H7 (cell line): ENCODE results near the gene TIMM44. TPM values are rescaled to one million over a fixed set of nuclear protein-coding genes. Genes with fewer than 3 reads are reported as not detected.

Experiments
- DNase-seq: peaks from one replicate; pipeline ENCODE4 v3.0.0; 2012
- H3K27me3 ChIP-seq: 2 replicates; pipeline ENCODE4 v1.6.0; 2011; ENCODE audit warnings: mild to moderate bottlenecking, low read length; ENCODE audit not compliant: control insufficient read depth, insufficient read depth
- H3K36me3 ChIP-seq: replicated peaks from 2 replicates; pipeline ENCODE4 v1.5.1; 2011; ENCODE audit warnings: low read length; ENCODE audit not compliant: control insufficient read depth, insufficient read depth
- H3K4me3 ChIP-seq: 2 replicates; pipeline ENCODE4 v1.5.1; 2011; ENCODE audit warnings: low read depth, mild to moderate bottlenecking, control low read depth, low read length, moderate library complexity; ENCODE audit not compliant: insufficient read depth
- total RNA-seq: library from RNA; depleted of rRNA; stranded (reverse); fragments of >200 nt; shearing (Covaris generic); gene quantifications from 2 replicates; pipeline ENCODE4 v1.2.3, GENCODE V29; 2014

The TIMM44 gene
- total RNA-seq, 1 experiment from 2014 or later: 131 TPM

GRCh38 chr19:7980635-7981121 lies 37.2 kb upstream of the TIMM44 start:
- Histone ChIP-seq H3K4me3 (no peak overlapping the region), H3K27me3 (no peaks in the 10 kb centered on the region), H3K36me3 (peaks cover 48% of the 10 kb centered on the region)
- no peak for DNase-seq

- peaks cover 46% of the 10 kb centered on the region for H3K36me3 ChIP-seq
- H3K27me3 ChIP-seq: no peaks in the 10 kb centered on the region
- DNase-seq: no peak
- H3K4me3 ChIP-seq: no peak overlapping the region
Observed at GRCh38 chr19:7980168-7980567, 36.7 kb upstream of the TIMM44 start.

GRCh38 chr19:7979559-7979958 lies 36.1 kb upstream of the TIMM44 start:
- H3K36me3 ChIP-seq: peaks cover 45% of the 10 kb centered on the region

DNA sequence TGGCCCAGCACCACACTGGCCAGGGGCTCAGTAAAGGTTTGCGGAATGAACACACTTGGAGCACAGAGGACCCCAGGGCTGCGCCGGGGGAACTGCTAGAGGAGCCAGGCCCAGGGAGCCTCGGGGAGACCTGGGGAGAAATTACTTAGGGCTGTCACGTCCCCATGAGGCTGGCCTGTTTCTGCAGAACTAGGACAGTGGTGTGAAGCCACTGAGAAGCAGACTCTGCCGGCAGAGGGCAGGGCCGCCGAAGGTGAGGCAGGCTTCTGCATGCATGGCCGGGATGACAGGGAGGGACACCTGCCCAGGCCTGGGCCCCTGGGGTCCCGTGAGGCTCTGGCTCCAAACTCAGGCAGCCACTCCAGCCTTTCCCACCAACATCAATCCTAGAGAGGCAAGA lies 35.5 kb upstream of the TIMM44 start:
- DNase-seq: no peak
- H3K4me3 ChIP-seq: no peak overlapping the region
- H3K27me3 ChIP-seq: no peaks in the 10 kb centered on the region
- H3K36me3 ChIP-seq: peaks cover 44% of the 10 kb centered on the region

More at GRCh38 chr19:7979559-7979958, 36.1 kb upstream of the TIMM44 start:
- H3K4me3 ChIP-seq: no peak overlapping the region
- no peak for DNase-seq
- no peaks in the 10 kb centered on the region for H3K27me3 ChIP-seq

DNA sequence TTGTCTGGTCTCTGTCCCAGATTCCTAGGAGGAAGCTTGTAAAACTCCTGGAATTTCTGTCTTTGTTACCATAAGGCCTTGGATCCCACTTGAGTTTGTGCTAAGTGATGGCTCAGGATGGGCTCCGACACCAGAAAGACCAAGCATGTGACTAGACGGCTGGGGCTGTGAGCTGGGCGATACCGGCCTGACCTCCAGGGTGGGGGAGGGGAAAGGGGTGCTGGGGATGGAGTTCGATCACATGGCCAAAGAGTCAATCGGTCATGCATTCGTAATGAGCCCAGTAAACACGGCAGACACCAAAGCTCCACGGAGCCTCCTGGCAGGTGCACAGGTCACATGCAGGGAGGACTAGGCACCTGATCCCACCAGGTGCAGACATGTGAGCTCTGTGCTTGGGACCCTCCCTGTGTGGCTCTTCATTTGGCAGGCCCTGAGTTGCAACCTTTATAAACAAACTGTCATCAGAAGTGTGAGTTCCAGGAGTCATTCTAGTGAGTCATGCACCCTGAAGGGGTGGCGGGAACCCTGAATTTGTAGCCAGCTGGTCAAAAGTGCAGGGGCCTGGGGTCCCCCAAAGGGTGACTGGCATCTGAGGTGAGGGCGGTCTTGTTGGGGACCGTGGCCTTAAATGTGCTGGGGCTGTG lies 34.8 kb upstream of the TIMM44 start:
- DNase-seq: no peak
- Histone ChIP-seq H3K27me3 (no peaks in the 10 kb centered on the region), H3K36me3 (peaks cover 46% of the 10 kb centered on the region), H3K4me3 (no peak overlapping the region)

DNA sequence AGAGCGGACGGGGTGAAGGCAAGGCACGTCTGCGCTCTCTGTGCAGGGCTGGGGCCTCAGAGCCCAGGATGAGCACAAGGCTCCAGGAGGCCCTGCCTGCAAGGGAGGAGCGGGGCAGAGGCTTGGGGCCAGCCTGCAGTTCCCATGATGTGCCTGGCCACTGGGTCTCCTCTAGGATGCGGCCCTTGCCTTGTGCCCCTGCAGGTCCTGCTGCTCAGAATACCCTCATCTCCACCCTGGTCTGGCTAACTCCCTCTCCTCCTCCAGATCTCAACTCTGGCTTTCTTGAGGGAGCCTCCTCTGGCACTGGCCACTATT lies 34.2 kb upstream of the TIMM44 start:
- DNase-seq: no peak
- Histone ChIP-seq H3K36me3 (peaks cover 42% of the 10 kb centered on the region), H3K27me3 (no peaks in the 10 kb centered on the region)

DNA sequence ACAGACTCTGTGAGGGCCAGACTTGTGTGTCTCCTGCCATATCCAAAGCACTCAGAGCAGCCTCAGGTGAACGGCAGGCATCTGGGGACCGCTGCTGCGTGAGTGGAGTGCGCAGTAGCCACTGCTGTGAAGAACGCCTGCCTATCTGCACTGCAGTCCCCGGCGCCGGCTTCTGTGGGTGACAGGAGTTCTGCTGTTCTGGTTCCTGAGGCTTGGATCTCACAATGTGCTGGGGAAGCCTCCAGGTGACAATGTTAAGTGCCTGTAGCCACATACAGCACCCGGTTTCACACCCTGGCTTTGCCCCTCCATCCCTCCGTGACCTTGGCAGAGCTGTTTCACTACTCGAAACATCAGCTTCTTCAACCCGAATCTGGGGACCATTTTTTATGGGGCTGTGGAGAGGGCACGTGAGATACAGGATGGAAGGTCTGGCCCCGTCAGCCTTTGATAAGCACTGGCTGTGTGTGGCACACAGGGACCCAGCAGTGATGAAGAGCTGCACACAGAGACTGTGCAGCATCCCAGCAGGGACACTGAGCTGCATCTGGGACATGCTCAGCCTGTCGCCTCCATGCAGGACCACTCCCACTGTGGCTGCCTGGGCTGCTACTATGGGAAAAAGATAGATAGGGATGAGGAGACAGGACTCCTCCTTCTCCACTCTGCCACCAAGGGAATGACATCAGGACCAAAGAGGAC lies 33.7 kb upstream of the TIMM44 start:
- DNase-seq: no peak
- no peak overlapping the region for H3K4me3 ChIP-seq
- no peaks in the 10 kb centered on the region for H3K27me3 ChIP-seq
- H3K36me3 ChIP-seq: peaks cover 42% of the 10 kb centered on the region

More for the DNA sequence above, 34.2 kb upstream of the TIMM44 start:
- no peak overlapping the region for H3K4me3 ChIP-seq

DNA sequence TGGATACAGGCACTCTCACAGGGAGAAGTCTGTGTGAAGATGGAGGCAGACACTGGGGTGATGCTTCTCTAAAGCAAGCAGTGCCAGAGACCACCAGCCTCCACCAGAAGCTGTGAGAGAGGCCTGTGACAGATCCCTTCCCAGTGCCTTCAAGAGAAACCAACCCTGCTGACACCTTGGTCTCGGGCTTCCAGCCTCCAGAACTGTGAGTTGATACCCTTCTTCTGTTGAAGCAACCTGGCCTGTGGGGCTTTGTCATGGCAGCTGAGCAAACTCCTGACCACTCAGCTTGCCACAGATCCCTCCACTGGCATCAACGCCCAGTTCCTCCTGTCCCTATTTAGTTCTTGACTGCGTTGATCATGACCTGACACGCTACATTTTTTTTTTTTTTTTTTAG lies 33.0 kb upstream of the TIMM44 start:
- H3K4me3 ChIP-seq: no peak overlapping the region
- H3K27me3 ChIP-seq: no peaks in the 10 kb centered on the region
- peaks cover 40% of the 10 kb centered on the region for H3K36me3 ChIP-seq
- DNase-seq: no peak

DNA sequence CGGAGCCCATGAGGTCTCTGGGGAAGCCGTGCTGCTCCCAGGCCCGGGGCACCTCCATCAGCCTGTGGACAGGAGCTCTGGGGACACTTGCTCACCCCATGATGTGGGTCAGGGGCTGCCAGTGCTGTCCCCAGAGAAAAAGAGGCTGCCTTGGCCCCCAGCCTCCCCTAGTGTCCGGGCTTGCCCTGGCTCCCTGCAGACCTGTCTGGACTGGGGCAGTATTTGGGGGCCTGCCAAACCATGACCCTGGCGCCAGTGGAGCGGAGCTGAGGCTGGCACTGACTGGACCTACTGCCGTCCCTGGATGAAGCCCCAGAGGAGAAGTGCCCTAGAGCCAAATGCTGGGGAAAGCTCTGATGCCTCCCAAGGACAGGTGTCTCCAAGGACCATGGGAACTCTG lies 31.6 kb upstream of the TIMM44 start:
- Histone ChIP-seq H3K36me3 (peaks cover 30% of the 10 kb centered on the region), H3K4me3 (no peak overlapping the region), H3K27me3 (no peaks in the 10 kb centered on the region)
- no peak for DNase-seq

GRCh38 chr19:7973883-7974282 lies 30.4 kb upstream of the TIMM44 start:
- Histone ChIP-seq H3K36me3 (peaks cover 29% of the 10 kb centered on the region), H3K4me3 (no peak overlapping the region), H3K27me3 (no peaks in the 10 kb centered on the region)
- DNase-seq: no peak

GRCh38 chr19:7971553-7972520 lies 28.4 kb upstream of the TIMM44 start:
- H3K27me3 ChIP-seq: no peaks in the 10 kb centered on the region
- DNase-seq: no peak
- peaks cover 30% of the 10 kb centered on the region for H3K36me3 ChIP-seq
- no peak overlapping the region for H3K4me3 ChIP-seq

DNA sequence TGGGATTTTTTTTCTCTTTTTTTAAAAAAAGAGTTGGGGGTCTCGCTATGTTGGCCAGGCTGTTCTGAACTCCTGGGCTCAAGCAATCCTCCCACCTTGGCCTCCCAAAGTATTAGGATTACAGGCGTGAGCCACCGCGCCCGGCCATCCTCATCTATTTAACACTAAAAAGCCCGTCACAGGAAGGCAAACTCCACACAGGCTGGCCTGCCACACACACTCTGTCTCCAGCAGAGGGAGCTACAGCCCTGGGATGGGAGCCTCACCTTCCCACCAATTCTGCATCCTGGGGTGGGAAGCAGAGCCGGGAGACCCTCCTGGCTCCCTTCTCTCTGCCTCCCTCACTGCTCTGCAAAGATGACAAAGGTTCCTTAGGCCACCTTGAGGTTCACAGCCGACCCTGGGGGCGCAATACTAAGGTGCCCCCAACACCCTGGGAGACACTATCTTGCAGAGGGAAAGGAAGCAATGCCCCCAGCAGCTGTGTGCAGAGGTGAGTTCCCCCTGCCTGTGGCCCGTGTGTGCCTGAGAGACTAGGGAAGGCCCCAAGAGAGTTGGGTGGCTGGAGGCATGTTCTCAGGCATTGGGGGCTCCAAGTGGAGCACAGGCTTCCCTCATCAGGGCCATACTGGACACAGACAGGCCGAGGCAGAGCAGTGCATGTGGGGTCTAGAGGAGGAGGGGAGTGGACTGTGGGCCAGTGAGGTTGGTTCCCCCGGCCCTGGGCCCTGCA lies 27.4 kb upstream of the TIMM44 start:
- H3K36me3 ChIP-seq: peaks cover 31% of the 10 kb centered on the region

GRCh38 chr19:7969555-7969939 lies 26.1 kb upstream of the TIMM44 start:
- Histone ChIP-seq H3K4me3 (no peak overlapping the region), H3K27me3 (no peaks in the 10 kb centered on the region), H3K36me3 (peaks cover 33% of the 10 kb centered on the region)
- DNase-seq: peak; percentile 91

More for the DNA sequence above, 27.4 kb upstream of the TIMM44 start:
- peak; percentile 91 for DNase-seq
- Histone ChIP-seq H3K4me3 (no peak overlapping the region), H3K27me3 (no peaks in the 10 kb centered on the region)
